Activated CD8-positive, alpha-beta T cell treated with anti-CD3 and anti-CD28 coated beads for 36 hours (primary cell): ENCODE measurements around the gene SPATA9. TPM values are rescaled to one million over a fixed set of nuclear protein-coding genes. Genes with fewer than 3 reads are reported as not detected.

Source experiments
- ATAC-seq: fragments of 200-7000 bp; cut with Tn5 transposase; one replicate; pipeline ENCODE4 v1.10.0; 2021; ENCODE audit warnings: mild to moderate bottlenecking, moderate library complexity
- CTCF ChIA-PET: fragments of 350-600 bp; sonication (Branson Sonifier 250); formaldehyde crosslinking; loops from one replicate; lab custom pipeline; 2021; ENCODE audit warnings: antibody characterized with exemption; lab: Charles Lee
- POLR2A ChIA-PET: fragments of 350-600 bp; sonication (Branson Sonifier 250); formaldehyde crosslinking; loops from one replicate; lab custom pipeline; 2021; ENCODE audit warnings: antibody characterized with exemption; lab: Charles Lee
- DNase-seq: peaks from one replicate; pipeline ENCODE4 v3.0.0-alpha.2; 2020
- H3K27ac Mint-ChIP-seq: one replicate; pipeline ENCODE4 v1.8.0; 2021; ENCODE audit warnings: mild to moderate bottlenecking, mixed read lengths
- H3K27me3 Mint-ChIP-seq: one replicate; pipeline ENCODE4 v1.8.0; 2021; ENCODE audit warnings: mixed read lengths
- H3K36me3 Mint-ChIP-seq: one replicate; pipeline ENCODE4 v1.8.0; 2021; ENCODE audit warnings: low read depth, mixed read lengths
- H3K4me1 Mint-ChIP-seq: one replicate; pipeline ENCODE4 v1.8.0; 2021; ENCODE audit warnings: low read depth, mixed read lengths
- H3K4me3 Mint-ChIP-seq: one replicate; pipeline ENCODE4 v1.8.0; 2021; ENCODE audit warnings: mild to moderate bottlenecking, moderate library complexity, mixed read lengths
- H3K9me3 Mint-ChIP-seq: one replicate; pipeline ENCODE4 v1.8.0; 2021; ENCODE audit warnings: mixed read lengths
- intact Hi-C: fragments of 100-400 bp; cut with micrococcal nuclease; formaldehyde crosslinking; loops from one replicate; pipeline ENCODE4 v1.10.0; 2022
- total RNA-seq, 2 experiments: library from RNA; stranded (reverse); gene quantifications; one replicate each; pipeline ENCODE4 v1.2.3, GENCODE V29; 2021
- TF ChIP-seq, protein P1 (sequence below): fragments of 200-600 bp; IDR thresholded peaks from one replicate; pipeline ENCODE4 v1.8.0; 2022; ENCODE audit warnings: antibody characterized with exemption, mild to moderate bottlenecking

The SPATA9 gene
- total RNA-seq, 2 experiments from 2014 or later, result not detected

DNA sequence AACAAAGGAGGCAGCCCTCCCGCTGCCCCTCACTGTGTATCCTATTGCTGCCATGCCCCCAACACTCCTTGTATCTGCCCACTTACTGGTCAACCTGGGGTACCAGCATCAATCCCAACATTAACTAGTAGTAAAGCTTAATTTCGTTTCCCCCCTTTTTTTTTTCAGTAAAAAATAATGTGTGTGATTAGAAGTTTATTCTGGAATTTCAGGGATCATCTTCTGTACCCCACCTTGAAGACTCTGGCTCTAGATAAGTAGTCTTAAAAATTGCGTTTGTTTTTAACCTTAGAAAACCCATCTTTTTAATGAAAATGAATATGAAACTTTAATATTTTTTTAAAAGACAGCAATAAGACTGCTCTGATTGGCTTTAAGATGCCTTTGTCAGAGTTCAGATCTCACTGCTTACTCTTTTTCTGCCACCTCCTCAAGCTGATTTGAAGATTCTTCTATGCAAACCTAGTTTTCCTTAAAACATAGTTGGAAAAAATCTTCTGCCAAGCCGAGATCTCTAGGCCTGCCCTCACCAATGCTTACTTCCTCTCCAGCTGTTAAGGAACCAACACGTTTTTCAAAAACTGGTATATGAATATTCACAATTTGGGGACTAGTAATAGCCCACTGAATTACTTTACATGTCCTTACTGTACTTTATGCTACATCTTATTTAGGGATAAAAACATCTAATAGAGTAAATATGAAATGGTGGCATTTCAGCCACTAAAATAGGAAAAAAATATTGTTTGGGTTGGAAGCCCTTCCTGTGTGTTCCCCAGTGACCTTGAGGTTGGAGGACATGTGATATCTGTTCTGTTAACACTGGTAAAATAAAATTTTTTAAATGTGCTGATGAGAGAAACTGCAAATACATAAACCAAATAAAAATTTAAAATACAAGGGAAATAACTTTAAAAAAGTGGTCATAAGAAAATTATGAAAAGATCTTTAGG, 44.3 kb upstream of the SPATA9 start:
- intact Hi-C loops, result no loop called here
- ChIA-PET CTCF (no interaction called here), POLR2A (interaction anchor here (0.6 to 1.0 kb wide), 2 partner anchors 21 to 639 kb away, joined by 3 read pairs; no protein-coding TSS in a partner anchor)
- H3K4me1 Mint-ChIP-seq, result peaks cover 15% of the 10 kb centered on the region
- TF ChIP-seq, protein P1, sequence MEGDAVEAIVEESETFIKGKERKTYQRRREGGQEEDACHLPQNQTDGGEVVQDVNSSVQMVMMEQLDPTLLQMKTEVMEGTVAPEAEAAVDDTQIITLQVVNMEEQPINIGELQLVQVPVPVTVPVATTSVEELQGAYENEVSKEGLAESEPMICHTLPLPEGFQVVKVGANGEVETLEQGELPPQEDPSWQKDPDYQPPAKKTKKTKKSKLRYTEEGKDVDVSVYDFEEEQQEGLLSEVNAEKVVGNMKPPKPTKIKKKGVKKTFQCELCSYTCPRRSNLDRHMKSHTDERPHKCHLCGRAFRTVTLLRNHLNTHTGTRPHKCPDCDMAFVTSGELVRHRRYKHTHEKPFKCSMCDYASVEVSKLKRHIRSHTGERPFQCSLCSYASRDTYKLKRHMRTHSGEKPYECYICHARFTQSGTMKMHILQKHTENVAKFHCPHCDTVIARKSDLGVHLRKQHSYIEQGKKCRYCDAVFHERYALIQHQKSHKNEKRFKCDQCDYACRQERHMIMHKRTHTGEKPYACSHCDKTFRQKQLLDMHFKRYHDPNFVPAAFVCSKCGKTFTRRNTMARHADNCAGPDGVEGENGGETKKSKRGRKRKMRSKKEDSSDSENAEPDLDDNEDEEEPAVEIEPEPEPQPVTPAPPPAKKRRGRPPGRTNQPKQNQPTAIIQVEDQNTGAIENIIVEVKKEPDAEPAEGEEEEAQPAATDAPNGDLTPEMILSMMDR, result no peak
- H3K27ac Mint-ChIP-seq, result no peak overlapping the region
- DNase-seq (no peak), ATAC-seq (no peak)
- no peak overlapping the region for H3K4me3 Mint-ChIP-seq
- peaks cover 23% of the 10 kb centered on the region for H3K27me3 Mint-ChIP-seq
- no peaks in the 10 kb centered on the region for H3K9me3 Mint-ChIP-seq
- H3K36me3 Mint-ChIP-seq, result no peaks in the 10 kb centered on the region

DNA sequence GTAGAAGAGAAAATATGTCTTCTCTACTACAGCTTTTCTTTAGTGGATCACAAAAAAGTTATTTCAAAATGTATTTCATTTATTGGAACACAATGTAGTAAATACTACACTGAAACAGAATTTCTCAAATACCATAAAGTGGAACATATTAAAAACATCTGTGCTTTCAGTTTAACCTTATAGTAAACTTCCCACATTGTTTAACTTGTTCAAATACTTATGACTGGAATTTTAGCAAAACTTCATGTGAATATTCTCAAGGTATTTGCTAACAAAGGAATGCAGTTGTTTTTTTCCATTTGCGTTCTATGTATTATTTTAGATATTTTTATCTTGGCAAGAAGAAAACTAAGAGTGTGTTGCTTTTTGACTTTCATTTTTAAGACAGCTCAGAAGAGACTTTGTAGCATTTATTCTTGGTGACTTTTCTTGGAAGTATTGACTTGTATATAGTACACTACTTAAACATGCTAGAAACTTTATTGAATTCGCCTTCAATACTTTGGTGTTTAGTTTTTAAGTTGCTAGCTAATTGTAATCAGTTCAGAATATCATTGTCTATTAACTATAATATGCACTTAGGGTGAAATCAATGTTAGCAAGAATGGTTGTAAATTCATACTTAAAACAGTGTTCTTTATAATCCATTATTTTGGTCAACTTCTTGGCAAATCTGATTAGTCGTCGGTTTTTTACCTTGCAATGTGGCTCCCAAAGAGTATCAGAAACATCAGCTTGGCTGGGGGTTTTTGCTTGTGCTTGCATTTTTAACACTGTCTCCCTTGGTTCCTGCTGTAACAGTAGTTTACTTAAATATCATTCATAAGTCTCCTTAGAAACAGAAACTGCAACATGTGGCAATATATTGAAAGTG, 43.4 kb upstream of the SPATA9 start:
- intact Hi-C loops, result no loop called here
- ATAC-seq, result no peak
- ChIA-PET CTCF (interaction anchor here (1.0 to 2.2 kb wide), 2 partner anchors 55 to 79 kb away, joined by 3 to 7 read pairs; no protein-coding TSS in a partner anchor), POLR2A (interaction anchor here (0.6 kb wide), 1 partner anchor 640 kb away, joined by 3 read pairs; no protein-coding TSS in a partner anchor)
- TF ChIP-seq, protein P1, result no peak
- Mint-ChIP-seq H3K4me3 (no peak overlapping the region), H3K27ac (no peak overlapping the region), H3K9me3 (no peaks in the 10 kb centered on the region), H3K27me3 (peaks cover 17% of the 10 kb centered on the region), H3K4me1 (peaks cover 15% of the 10 kb centered on the region), H3K36me3 (no peaks in the 10 kb centered on the region)
- no peak for DNase-seq

DNA sequence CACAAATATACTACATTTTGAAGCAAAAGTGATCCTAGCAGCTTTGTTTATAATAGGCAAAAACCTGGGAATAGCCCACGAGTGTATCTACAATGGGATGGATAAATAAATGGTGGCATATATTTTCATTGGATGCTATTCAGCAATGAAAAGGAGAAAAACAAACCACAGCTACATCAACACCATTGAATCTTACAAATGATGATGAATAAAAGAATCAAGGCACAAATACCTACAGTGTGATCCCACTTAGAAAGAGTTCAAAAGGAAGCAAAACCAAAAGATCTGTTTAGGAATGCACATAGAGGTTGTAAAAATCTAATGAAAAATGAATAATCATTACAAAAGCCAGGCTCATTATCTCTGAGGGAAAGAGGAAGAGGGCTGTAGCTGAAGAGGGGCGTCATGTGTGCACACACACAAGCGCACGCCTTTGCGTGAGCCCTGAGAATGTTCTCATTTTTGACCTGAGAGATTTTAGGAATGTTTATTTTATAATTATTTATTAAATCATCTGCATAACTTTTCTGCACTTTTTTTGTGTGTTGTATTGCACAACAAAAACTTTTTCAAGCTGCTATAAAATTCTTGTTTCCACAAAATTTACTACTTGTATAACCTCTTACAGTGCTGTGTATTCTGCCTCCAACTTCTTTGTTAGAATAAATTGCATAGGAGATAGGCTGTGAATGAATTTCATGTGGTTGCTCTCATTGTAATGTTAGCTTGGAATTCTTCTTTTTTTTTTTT, 42.5 kb upstream of the SPATA9 start:
- no peak for DNase-seq
- ChIA-PET CTCF (interaction anchor here (1.4 to 2.2 kb wide), 2 partner anchors 10 to 56 kb away, joined by 4 to 7 read pairs; no protein-coding TSS in a partner anchor), POLR2A (no interaction called here)
- Mint-ChIP-seq H3K4me1 (peaks cover 10% of the 10 kb centered on the region), H3K27me3 (peaks cover 11% of the 10 kb centered on the region), H3K36me3 (no peaks in the 10 kb centered on the region), H3K9me3 (no peaks in the 10 kb centered on the region), H3K4me3 (no peak overlapping the region), H3K27ac (no peak overlapping the region)
- TF ChIP-seq, protein P1, result no peak
- no peak for ATAC-seq
- intact Hi-C loops, result no loop called here

DNA sequence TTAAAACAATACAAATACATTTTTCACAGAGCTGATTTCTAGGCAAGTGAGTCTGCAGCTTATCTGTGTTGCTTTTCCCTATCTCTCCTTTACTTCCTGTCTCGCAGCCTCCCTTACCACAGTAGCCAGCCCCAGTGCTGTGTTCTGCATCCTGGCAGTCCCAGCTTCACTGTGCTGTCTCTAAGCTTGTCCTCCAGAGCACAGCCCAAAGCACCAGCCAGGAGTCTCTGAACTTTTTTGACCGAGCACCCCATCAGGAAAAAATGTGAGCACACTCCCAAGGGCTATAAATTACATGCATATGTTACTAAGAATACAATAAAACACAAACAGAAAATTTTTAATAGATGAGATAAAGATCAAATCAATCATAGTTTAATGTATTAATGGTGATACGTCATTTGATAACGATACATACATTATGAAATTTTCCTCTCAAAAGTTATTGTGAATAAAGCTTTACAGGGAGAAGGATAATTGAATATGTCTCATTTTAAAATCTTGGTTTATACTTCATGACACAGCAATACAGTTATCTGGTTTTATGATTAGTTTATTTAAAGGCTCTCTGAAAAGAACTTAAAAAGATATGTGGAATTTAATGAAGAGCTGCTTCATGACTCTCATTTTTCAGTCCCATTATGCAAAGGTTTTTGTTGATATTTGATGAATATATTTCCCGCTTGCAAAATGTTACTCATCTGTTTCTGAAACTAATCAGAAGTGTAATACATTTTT, 41.0 kb upstream of the SPATA9 start:
- peaks cover 6% of the 10 kb centered on the region for H3K4me1 Mint-ChIP-seq
- H3K36me3 Mint-ChIP-seq, result no peaks in the 10 kb centered on the region
- H3K4me3 Mint-ChIP-seq, result no peak overlapping the region
- H3K27me3 Mint-ChIP-seq, result peaks cover 8% of the 10 kb centered on the region
- DNase-seq (no peak), ATAC-seq (no peak)
- TF ChIP-seq, protein P1, result no peak
- no peak overlapping the region for H3K27ac Mint-ChIP-seq
- H3K9me3 Mint-ChIP-seq, result no peaks in the 10 kb centered on the region
- CTCF ChIA-PET, result interaction anchor here (1.1 to 2.2 kb wide), 3 partner anchors 11 to 57 kb away, joined by 3 to 7 read pairs (median 4); no protein-coding TSS in a partner anchor
- intact Hi-C loops, result no loop called here
- POLR2A ChIA-PET, result interaction anchor here (1.5 kb wide), 1 partner anchor 12 kb away, joined by 3 read pairs; no protein-coding TSS in a partner anchor
